H9 (cell line): ENCODE results near the gene AMN. TPM values are rescaled to one million over a fixed set of nuclear protein-coding genes. Genes with fewer than 3 reads are reported as not detected.

Experiments used
- DNase-seq: peaks from one replicate; pipeline ENCODE4 v3.0.0-alpha.2; 2017
- H2AFZ ChIP-seq: one replicate; pipeline ENCODE4 v1.6.1; 2013; ENCODE audit warnings: mild to moderate bottlenecking, low read length, control low read depth, moderate library complexity
- H2AK5ac ChIP-seq: 2 replicates; pipeline ENCODE4 v1.6.1; 2013; ENCODE audit warnings: low read length, control low read depth, mixed read lengths; ENCODE audit not compliant: insufficient read length
- H2BK120ac ChIP-seq: one replicate; pipeline ENCODE4 v1.6.1; 2013; ENCODE audit warnings: low read depth, mild to moderate bottlenecking, low read length, control low read depth, inconsistent platforms; ENCODE audit not compliant: poor library complexity, severe bottlenecking
- H2BK12ac ChIP-seq: 2 replicates; pipeline ENCODE4 v1.6.1; 2013; ENCODE audit warnings: low read length, control low read depth, mixed read lengths, low read depth; ENCODE audit not compliant: insufficient read length
- H2BK15ac ChIP-seq: 2 replicates; pipeline ENCODE4 v1.6.1; 2013; ENCODE audit warnings: low read depth, low read length, control low read depth
- H2BK20ac ChIP-seq: one replicate; pipeline ENCODE4 v1.6.1; 2013; ENCODE audit warnings: low read depth, mild to moderate bottlenecking, low read length, control low read depth, inconsistent platforms; ENCODE audit not compliant: poor library complexity, severe bottlenecking
- H2BK5ac ChIP-seq: 2 replicates; pipeline ENCODE4 v1.6.1; 2013; ENCODE audit warnings: low read length, control low read depth, mixed read lengths; ENCODE audit not compliant: insufficient read length
- H3K14ac ChIP-seq: 2 replicates; pipeline ENCODE4 v1.6.1; 2013; ENCODE audit warnings: low read length, control low read depth; ENCODE audit not compliant: insufficient read depth
- H3K18ac ChIP-seq: 2 replicates; pipeline ENCODE4 v1.6.1; 2013; ENCODE audit warnings: low read depth, mild to moderate bottlenecking, mixed read lengths, low read length, control low read depth; ENCODE audit not compliant: insufficient read length
- H3K23ac ChIP-seq: 2 replicates; pipeline ENCODE4 v1.6.1; 2013; ENCODE audit warnings: low read length, control low read depth, mixed read lengths, low read depth; ENCODE audit not compliant: insufficient read length
- H3K23me2 ChIP-seq: 2 replicates; pipeline ENCODE4 v1.6.1; 2013; ENCODE audit warnings: low read depth, mild to moderate bottlenecking, mixed read lengths, low read length, control low read depth; ENCODE audit not compliant: insufficient read length, poor library complexity, severe bottlenecking
- H3K27ac ChIP-seq: 2 replicates; pipeline ENCODE4 v1.5.1; 2013; ENCODE audit warnings: low read length, control low read depth, mixed read lengths, low read depth; ENCODE audit not compliant: insufficient read length
- H3K27me3 ChIP-seq: 2 replicates; pipeline ENCODE4 v1.6.1; 2013; ENCODE audit warnings: low read length, control low read depth, inconsistent platforms; ENCODE audit not compliant: insufficient read depth
- H3K4ac ChIP-seq: 2 replicates; pipeline ENCODE4 v1.6.1; 2013; ENCODE audit warnings: low read depth, mild to moderate bottlenecking, control low read depth, inconsistent platforms, low read length, moderate library complexity
- H3K4me1 ChIP-seq: 2 replicates; pipeline ENCODE4 v1.6.1; 2013; ENCODE audit warnings: low read length, control low read depth, inconsistent platforms; ENCODE audit not compliant: insufficient read depth
- H3K4me2 ChIP-seq: 2 replicates; pipeline ENCODE4 v1.6.1; 2013; ENCODE audit warnings: low read length, control low read depth, mixed read lengths; ENCODE audit not compliant: insufficient read length, insufficient read depth
- H3K56ac ChIP-seq: 2 replicates; pipeline ENCODE4 v1.6.1; 2013; ENCODE audit warnings: low read depth, mild to moderate bottlenecking, mixed read lengths, low read length, control low read depth; ENCODE audit not compliant: insufficient read length
- H3K79me1 ChIP-seq: 2 replicates; pipeline ENCODE4 v1.6.1; 2013; ENCODE audit warnings: low read depth, mild to moderate bottlenecking, moderate library complexity, low read length, control low read depth, inconsistent platforms; ENCODE audit not compliant: insufficient read depth, poor library complexity, severe bottlenecking
- H3K79me2 ChIP-seq: 2 replicates; pipeline ENCODE4 v1.6.1; 2013; ENCODE audit warnings: low read length, control low read depth, inconsistent platforms; ENCODE audit not compliant: insufficient read depth
- H3K9ac ChIP-seq: 2 replicates; pipeline ENCODE4 v1.6.1; 2013; ENCODE audit warnings: low read length, control low read depth, mixed read lengths; ENCODE audit not compliant: insufficient read length; ENCODE audit errors: extremely low read depth
- H3K9me3 ChIP-seq: one replicate; pipeline ENCODE4 v1.6.1; 2013; ENCODE audit warnings: low read depth, low read length, inconsistent platforms; ENCODE audit not compliant: control insufficient read depth
- H3T11ph ChIP-seq: one replicate; pipeline ENCODE4 v1.6.1; 2013; ENCODE audit warnings: mild to moderate bottlenecking, low read length, control low read depth, inconsistent platforms
- H4K20me1 ChIP-seq: one replicate; pipeline ENCODE4 v1.6.1; 2013; ENCODE audit not compliant: control insufficient read depth, insufficient read length, insufficient read depth
- H4K5ac ChIP-seq: 2 replicates; pipeline ENCODE4 v1.6.1; 2013; ENCODE audit warnings: low read depth, mild to moderate bottlenecking, mixed read lengths, low read length, control low read depth; ENCODE audit not compliant: insufficient read length
- H4K8ac ChIP-seq: replicated peaks from 2 replicates; pipeline ENCODE4 v1.6.1; 2013; ENCODE audit warnings: low read length, control low read depth, mixed read lengths, low read depth; ENCODE audit not compliant: insufficient read length
- H4K91ac ChIP-seq: 2 replicates; pipeline ENCODE4 v1.6.1; 2013; ENCODE audit warnings: low read depth, mild to moderate bottlenecking, moderate library complexity, mixed read lengths, low read length, control low read depth; ENCODE audit not compliant: insufficient read length
- H3K27ac Mint-ChIP-seq, 3 experiments: 2 replicates in 2 of 3; 3 replicates in 1 of 3; pipeline ENCODE4 v1.8.0; 2020 to 2021; ENCODE audit warnings: mixed read lengths in 3 of 3, mild to moderate bottlenecking in 1 of 3, moderate library complexity in 1 of 3
- H3K27me3 Mint-ChIP-seq: 2 replicates; pipeline ENCODE4 v1.8.0; 2021; ENCODE audit warnings: low read depth, mild to moderate bottlenecking, moderate library complexity, mixed read lengths
- H3K36me3 Mint-ChIP-seq, 3 experiments: 2 replicates in 2 of 3; 3 replicates in 1 of 3; pipeline ENCODE4 v1.8.0; 2020 to 2021; ENCODE audit warnings: low read depth in 3 of 3, mixed read lengths in 3 of 3; ENCODE audit not compliant: insufficient read depth in 1 of 3
- H3K4me1 Mint-ChIP-seq, 2 experiments: 2 replicates each; pipeline ENCODE4 v1.8.0; 2020; ENCODE audit warnings: mixed read lengths in 2 of 2
- H3K4me3 Mint-ChIP-seq, 2 experiments: 2 replicates in 1 of 2; 3 replicates in 1 of 2; pipeline ENCODE4 v1.8.0; 2020 to 2021; ENCODE audit warnings: mild to moderate bottlenecking in 2 of 2, mixed read lengths in 2 of 2, moderate library complexity in 1 of 2
- H3K9me3 Mint-ChIP-seq, 2 experiments: 2 replicates in 1 of 2; 3 replicates in 1 of 2; pipeline ENCODE4 v1.8.0; 2020; ENCODE audit warnings: mild to moderate bottlenecking in 2 of 2, mixed read lengths in 2 of 2, moderate library complexity in 1 of 2
- CTCF ChIP-seq: fragments of 200-600 bp; sonication (generic); conservative IDR thresholded peaks from 3 replicates; pipeline ENCODE4 v1.8.0; 2021; ENCODE audit warnings: antibody characterized with exemption, mild to moderate bottlenecking
- WGBS: extraction: QIAGEN DNeasy Blood & Tissue Kit; methylation state at CpG from one replicate; pipeline ENCODE4 v1.1.7; 2013; ENCODE audit warnings: missing lambda C conversion rate, low lambda C conversion rate, mixed read lengths; ENCODE audit not compliant: insufficient read length; ENCODE audit errors: extremely low coverage; 5-methylcytosine and 5-hydroxymethylcytosine counted together
- total RNA-seq: library from RNA; stranded (reverse); gene quantifications from 2 replicates; pipeline ENCODE4 v1.2.1, GENCODE V29; 2021

AMN gene
- total RNA-seq, 1 experiment from 2014 or later: 1.9 TPM

- no peak overlapping the region for H3K27ac Mint-ChIP-seq
- H3K36me3 Mint-ChIP-seq: peaks cover 23 to 89% (median 87%) of the 10 kb centered on the region in 3 experiments; a peak in 6 of 7 replicates
- H3K27me3 ChIP-seq: no peaks in the 10 kb centered on the region
- H2BK120ac ChIP-seq: no peak overlapping the region
- no peak overlapping the region for H3K4ac ChIP-seq
- H2AFZ ChIP-seq: no peak overlapping the region
- DNase-seq: no peak
- no peak overlapping the region for H3K9ac ChIP-seq
- no peak overlapping the region for H3K4me2 ChIP-seq
- no peak overlapping the region for H3K14ac ChIP-seq
- no peaks in the 10 kb centered on the region for H3K9me3 ChIP-seq
- H4K5ac ChIP-seq: no peak overlapping the region
- no peak overlapping the region for H4K8ac ChIP-seq
- no peak overlapping the region for H3K18ac ChIP-seq
- WGBS: no CpG with 5 or more reads among the region's 18 CpGs
- no peak for TF ChIP-seq CTCF
- no peaks in the 10 kb centered on the region for H3K4me1 ChIP-seq
- no peak overlapping the region for H4K91ac ChIP-seq
- H4K20me1 ChIP-seq: no peaks in the 10 kb centered on the region
- H3K79me2 ChIP-seq: no peaks in the 10 kb centered on the region
- H3K23me2 ChIP-seq: no peaks in the 10 kb centered on the region
- no peaks in the 10 kb centered on the region for H3K9me3 Mint-ChIP-seq
- H2BK12ac ChIP-seq: no peak overlapping the region
- H3K27ac ChIP-seq: no peak overlapping the region
- no peaks in the 10 kb centered on the region for H3K27me3 Mint-ChIP-seq
- peaks cover 0 to 6% of the 10 kb centered on the region in 2 experiments; a peak in 1 of 4 replicates for H3K4me1 Mint-ChIP-seq
- H3K79me1 ChIP-seq: no peaks in the 10 kb centered on the region
- H2BK15ac ChIP-seq: no peak overlapping the region
- no peak overlapping the region for H2BK5ac ChIP-seq
- no peak overlapping the region for H2AK5ac ChIP-seq
- no peak overlapping the region for H3K23ac ChIP-seq
- no peak overlapping the region for H3K4me3 Mint-ChIP-seq
- no peak overlapping the region for H3T11ph ChIP-seq
- H3K56ac ChIP-seq: no peak overlapping the region
- no peak overlapping the region for H2BK20ac ChIP-seq
Observed at GRCh38 chr14:102954081-102954789, 31.8 kb downstream of the AMN start.
